Measurements from ENCODE around the gene CDH3. TPM values are rescaled to one million over a fixed set of nuclear protein-coding genes. Genes with fewer than 3 reads are reported as not detected.
"Not testable (repeated sequence)": the region's sequence is repeated elsewhere in the genome, so short reads cannot be mapped to it uniquely, and the experiment has no call there.

The CDH3 gene
- total RNA-seq, 1 donor from 2014 or later, result 16.3 TPM

DNA sequence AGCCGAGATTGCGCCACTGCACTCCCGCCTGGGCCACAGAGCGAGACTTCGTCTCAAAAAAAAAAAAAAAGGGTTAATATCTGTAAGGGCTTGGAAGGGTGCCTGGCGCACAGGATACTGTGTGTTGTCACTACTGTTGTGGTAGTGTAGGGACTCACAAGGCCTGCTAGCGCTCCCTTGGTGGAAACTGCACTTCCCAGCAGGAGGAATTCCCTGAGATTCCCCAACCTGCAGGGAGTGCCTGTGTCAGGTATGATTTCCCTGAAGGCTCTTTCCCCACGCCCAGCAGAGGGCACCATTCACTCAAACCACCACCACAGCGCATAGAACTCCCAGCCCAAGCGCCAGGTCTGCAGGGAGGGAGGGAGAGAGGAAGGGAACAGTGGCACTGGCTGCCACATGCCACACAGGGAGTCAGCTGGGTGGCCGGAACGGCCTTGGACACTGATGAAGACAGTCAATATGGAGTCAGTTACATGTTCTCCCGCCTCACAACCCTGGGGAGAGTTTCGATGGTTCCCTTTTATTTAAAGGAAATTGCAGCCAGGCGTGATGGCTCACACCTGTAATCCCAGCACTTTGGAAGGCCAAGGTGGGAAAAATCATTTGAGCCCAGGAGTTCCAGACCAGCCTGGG lies 59.2 kb downstream of the CDH3 start:
- peak; percentile 83 for DNase-seq

DNA sequence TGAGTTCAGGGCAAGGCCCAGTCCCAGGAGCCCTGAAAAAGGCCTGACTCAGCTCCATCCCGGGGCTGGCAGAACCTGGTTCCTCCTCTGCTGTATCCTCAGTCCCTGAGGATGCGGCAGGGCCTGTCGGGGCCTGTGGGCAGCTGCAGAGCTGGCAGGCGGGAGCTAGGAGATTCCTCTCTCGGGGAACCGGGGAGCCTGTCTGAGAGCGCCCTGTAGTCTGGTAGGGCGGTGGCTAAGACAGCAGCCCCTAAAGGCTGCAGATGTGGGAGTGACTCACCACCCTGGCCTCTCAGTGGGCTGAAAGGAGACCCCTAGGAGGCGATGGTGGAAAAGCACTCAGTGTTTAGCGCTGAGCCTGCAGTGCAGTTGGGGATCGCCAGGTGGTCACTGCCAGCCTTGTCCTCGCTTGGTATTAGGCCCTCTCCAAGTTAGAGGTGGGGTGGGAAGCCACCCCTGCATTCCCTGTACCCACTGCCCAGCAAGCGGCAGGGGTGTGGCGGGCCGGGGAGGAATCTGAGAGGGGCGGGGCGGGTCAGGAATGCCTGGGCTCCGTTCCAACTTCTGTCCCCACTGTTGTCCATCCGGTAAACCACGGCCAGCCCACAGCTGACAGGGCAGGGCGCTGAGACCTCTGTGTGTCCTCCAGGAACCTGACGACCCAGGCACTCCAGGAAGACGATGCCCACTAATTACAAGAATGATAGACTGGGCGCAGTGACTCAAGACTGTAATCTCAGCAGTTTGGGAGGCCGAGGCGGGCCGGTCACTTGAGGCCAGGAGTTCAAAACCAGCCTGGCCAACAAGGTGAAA lies 62.4 kb downstream of the CDH3 start:
- peak; percentile 65 for DNase-seq

- no peak for DNase-seq
Measured at GRCh38 chr16:68710211-68710610, 65.1 kb downstream of the CDH3 start.

DNA sequence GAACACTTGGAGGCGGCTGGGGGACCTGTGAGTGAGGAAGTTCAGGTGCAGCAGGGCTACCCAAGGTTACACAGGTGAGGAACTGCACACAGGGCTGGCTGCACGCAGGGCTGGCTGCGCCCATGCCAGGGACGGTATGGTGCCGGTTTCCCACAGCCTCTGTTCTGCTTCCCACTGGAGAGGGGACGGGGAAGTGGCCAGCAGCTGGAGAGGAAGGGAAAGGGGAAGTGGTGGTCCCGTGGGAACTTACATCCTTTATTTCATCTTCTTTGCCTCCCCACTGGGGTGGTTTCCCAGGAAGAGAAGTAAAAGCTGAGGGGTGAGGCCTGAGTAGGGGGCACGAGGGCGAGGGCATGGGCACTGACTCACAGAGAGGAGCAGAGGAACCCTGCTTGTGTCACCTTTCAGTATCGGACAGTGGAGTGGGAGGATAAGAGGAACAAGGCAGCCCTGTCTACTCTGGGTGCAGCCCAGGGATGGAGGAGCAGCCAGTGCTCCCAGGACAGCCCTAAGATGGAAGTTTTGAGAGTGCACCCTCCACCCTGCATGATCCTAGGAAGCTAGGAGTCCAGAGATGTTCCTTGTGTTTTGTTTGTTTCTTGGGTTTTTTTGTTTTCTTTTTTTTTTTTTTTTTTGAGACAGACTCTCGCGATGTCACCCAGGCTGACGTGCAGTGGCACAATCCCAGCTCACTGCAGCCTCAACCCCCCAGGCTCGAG lies 66.5 kb downstream of the CDH3 start:
- no peak for DNase-seq

GRCh38 chr16:68713361-68713760 lies 68.3 kb downstream of the CDH3 start:
- no peak for DNase-seq

- DNase-seq, result no peak
Measured at GRCh38 chr16:68715471-68715870, 70.4 kb downstream of the CDH3 start.

DNA sequence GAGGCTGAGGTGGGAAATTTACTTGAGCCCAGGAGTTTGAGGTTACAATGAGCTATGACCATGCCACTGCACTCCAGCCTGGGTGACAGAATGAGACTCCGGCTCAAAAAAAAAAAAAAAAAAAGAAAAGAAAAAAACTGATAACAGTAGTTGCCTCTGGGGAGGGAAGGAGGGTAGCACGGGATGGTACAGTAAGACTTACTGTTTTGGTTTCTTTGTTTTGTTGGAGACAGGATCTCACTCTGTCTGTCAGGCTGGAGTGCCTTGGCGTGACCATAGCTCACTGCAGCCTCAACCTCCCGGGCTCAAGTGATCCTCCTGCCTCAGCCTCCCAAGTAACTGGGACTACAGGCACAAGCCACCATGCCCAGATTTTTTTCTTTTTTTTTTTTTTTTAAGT lies 71.4 kb downstream of the CDH3 start:
- not testable (repeated sequence) for DNase-seq

DNA sequence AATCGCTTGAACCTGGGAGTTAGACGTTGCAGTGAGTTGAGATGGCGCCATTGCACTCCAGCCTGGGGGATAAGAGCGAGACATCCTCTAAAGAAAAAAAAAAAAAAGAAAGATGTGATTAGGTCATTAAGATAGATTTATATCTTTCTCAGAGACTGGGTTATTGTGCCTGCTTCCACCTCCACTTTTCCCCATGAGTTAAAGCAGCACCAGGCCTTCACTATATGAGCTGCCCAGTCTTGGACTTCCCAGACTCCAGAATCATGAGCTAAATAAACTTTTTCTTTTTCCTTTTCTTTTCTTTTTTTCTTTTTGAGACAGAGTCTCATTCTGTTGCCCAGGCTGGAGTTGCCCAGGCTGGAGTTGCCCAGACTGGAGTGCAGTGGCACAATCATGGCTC lies 72.6 kb downstream of the CDH3 start:
- DNase-seq, result no peak

- DNase-seq, result no peak
Measured at GRCh38 chr16:68718590-68718989, 73.5 kb downstream of the CDH3 start.

DNA sequence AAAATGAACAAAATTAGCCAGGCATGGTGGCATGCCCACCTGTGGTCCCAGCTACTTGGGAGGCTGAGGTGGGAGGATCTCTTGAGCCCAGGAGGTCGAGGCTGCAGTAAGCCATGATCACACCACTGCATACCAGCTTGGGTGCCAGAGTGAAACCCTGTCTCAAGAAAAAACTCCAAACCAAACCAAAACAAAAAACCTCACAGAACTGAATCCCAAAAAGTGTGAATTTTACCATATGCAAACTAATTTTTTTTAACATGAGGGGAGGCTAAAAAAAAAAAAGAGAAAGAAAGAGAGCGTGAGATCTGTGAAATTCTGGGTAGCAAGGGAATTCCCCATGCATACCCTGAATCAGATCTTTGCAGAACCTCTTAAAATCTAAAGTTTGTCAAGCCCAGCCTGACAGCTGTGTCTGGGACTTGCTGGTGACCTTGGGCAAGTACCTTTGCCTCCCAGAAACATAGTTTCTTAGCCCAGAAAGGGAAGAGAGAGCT lies 74.9 kb downstream of the CDH3 start:
- no peak for DNase-seq

- DNase-seq, result no peak
Measured at GRCh38 chr16:68722119-68723024, 77.3 kb downstream of the CDH3 start.

GRCh38 chr16:68724797-68725196 lies 79.7 kb downstream of the CDH3 start:
- DNase-seq, result no peak

GRCh38 chr16:68728523-68728922 lies 83.4 kb downstream of the CDH3 start:
- DNase-seq, result no peak

DNA sequence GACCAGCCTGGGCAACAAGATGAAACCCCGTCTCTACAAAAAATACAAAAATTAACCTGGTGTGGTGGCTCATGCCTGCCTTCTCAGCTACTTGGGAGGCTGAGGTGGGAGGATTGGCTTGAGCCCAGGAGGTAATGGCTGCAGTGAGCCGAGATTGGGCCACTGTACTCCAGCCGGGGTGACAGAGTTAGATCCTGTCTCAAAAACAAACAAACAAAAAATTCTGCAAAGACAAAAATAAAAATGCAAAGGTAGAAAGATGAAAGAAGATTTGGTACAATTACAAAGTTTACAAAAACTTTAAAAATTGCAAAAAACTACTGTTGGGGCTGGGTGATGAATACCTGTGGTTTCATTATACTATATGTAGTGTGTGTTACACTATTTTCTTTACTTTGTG lies 86.5 kb downstream of the CDH3 start:
- no peak for DNase-seq

- peak; percentile 77 for DNase-seq
Measured at GRCh38 chr16:68732042-68732680, 87.1 kb downstream of the CDH3 start.

DNA sequence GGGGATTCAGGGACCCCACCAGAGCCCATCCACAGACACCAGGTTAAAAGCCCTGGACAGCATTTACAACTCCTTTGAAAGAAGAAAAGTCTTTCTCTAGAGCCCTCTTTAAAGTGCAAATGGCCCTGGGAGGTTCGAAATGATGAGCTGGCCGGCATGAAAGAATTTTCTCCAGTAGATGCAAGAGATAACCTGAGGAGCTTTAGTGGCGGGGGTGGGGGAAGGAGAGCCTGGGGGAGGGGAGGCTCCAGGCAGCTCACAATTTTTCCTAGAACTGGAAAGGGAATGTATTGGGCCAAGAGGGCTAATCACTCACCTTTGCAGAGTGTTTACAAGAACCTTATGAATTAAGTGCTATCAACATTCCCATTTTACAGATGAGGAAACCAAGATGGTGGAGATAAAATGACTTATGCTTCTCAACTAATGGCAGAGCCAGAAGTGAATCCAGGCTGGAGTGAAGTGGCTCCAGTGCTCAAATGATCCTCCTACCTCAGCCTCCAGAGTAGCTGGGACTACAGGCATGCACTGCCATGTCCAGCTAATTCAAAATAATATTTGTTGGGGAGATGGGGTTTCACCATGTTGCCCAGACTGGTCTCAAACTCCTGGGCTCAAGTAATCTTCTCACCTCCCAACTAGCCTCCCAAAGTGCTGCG lies 87.8 kb downstream of the CDH3 start:
- no peak for DNase-seq

DNA sequence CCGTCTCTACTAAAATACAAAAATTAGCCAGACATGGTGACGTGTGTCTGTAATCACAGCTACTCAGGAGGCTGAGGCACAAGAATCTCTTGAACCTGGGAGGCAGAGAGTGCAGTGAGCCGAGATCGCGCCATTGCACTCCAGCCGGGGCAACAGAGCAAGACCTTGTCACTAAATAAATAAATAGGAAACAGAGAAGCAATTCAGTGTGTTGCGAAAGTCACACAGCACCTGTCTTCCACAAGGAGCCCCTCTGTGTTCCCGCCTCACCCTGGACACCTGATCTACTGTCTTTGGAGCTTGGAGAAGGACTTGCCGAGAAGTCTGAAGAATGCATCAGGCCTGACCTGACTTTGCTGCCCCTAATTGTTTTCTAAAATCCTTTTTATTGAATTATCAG lies 88.5 kb downstream of the CDH3 start:
- DNase-seq, result no peak

DNA sequence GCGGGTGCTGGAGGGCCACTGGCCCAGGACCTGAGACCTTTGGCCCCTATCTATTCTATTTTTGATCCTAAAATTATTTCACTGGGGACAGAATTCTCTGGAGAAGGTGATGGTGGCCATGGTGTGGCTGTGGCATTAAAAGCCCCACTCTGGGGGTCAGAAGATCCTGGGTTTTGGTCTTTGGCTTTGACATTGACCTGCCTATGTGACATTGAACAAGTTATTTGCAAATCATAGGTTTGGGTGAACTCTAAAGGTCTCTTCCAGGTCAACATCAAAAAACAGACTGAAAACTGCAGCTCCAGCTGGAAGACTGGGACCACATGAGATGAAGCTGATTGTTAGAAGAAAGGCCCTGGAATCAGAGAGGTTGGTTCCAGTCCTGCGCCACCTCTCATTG lies 89.7 kb downstream of the CDH3 start:
- DNase-seq, result no peak

- no peak for DNase-seq
Measured at GRCh38 chr16:68736561-68736960, 91.5 kb downstream of the CDH3 start.

DNA sequence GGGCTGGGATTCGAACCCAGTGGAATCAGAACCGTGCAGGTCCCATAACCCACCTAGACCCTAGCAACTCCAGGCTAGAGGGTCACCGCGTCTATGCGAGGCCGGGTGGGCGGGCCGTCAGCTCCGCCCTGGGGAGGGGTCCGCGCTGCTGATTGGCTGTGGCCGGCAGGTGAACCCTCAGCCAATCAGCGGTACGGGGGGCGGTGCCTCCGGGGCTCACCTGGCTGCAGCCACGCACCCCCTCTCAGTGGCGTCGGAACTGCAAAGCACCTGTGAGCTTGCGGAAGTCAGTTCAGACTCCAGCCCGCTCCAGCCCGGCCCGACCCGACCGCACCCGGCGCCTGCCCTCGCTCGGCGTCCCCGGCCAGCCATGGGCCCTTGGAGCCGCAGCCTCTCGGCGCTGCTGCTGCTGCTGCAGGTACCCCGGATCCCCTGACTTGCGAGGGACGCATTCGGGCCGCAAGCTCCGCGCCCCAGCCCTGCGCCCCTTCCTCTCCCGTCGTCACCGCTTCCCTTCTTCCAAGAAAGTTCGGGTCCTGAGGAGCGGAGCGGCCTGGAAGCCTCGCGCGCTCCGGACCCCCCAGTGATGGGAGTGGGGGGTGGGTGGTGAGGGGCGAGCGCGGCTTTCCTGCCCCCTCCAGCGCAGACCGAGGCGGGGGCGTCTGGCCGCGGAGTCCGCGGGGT lies 92.1 kb downstream of the CDH3 start, which contains the start of gene CDH1:
Gene CDH1, plus strand, starts transcription at position 247 of the 684 bp plus-strand sequence. Its CDS starts 124 bp downstream, at position 371.
- peak; percentile 54 for DNase-seq

All from tongue (tissue), 2 donors.